Measurements from ENCODE around the gene KRTAP5-10.
"Not testable (repeated sequence)": the region's sequence is repeated elsewhere in the genome, so short reads cannot be mapped to it uniquely, and the experiment has no call there.

The KRTAP5-10 gene

GRCh38 chr11:71565263-71565662 is at the start of gene KRTAP5-10:
TSS of gene KRTAP5-10 (plus strand) at chr11:71565563. CDS start at chr11:71565588, 25 bp downstream.
- no peak for DNase-seq (ENCODE audit: low spot score)

GRCh38 chr11:71518506-71519471 is 46.6 kb upstream of the KRTAP5-10 start:
- no peak for DNase-seq (ENCODE audit: low spot score)

GRCh38 chr11:71519546-71519945 is 45.8 kb upstream of the KRTAP5-10 start:
- DNase-seq (ENCODE audit: low spot score): no peak

- DNase-seq (ENCODE audit: low spot score): no peak
These were observed 40.0 kb upstream of the KRTAP5-10 start for GRCh38 chr11:71525188-71525937.

- DNase-seq (ENCODE audit: low spot score): no peak
These were observed 39.3 kb upstream of the KRTAP5-10 start for GRCh38 chr11:71525938-71526495.

- DNase-seq (ENCODE audit: low spot score): not testable (repeated sequence)
These were observed 38.4 kb upstream of the KRTAP5-10 start, which contains the start of gene KRTAP5-7 for GRCh38 chr11:71526796-71527575. TSS of gene KRTAP5-7 (plus strand) at chr11:71527267. CDS start at chr11:71527301, 34 bp downstream.

GRCh38 chr11:71527576-71528210 is 37.7 kb upstream of the KRTAP5-10 start:
- DNase-seq (ENCODE audit: low spot score): no peak

- no peak for DNase-seq (ENCODE audit: low spot score)
These were observed 34.8 kb upstream of the KRTAP5-10 start for GRCh38 chr11:71530602-71531001.

- DNase-seq (ENCODE audit: low spot score): no peak
These were observed 33.2 kb upstream of the KRTAP5-10 start for GRCh38 chr11:71532036-71532610.

- not testable (repeated sequence) for DNase-seq (ENCODE audit: low spot score)
These were observed 30.4 kb upstream of the KRTAP5-10 start for GRCh38 chr11:71534711-71535608.

GRCh38 chr11:71535825-71536224 is 29.5 kb upstream of the KRTAP5-10 start:
- no peak for DNase-seq (ENCODE audit: low spot score)

GRCh38 chr11:71537537-71537936 is 27.8 kb upstream of the KRTAP5-10 start:
- no peak for DNase-seq (ENCODE audit: low spot score)

- not testable (repeated sequence) for DNase-seq (ENCODE audit: low spot score)
These were observed 27.2 kb upstream of the KRTAP5-10 start, which contains the start of gene KRTAP5-8 for GRCh38 chr11:71537977-71538665. TSS of gene KRTAP5-8 (plus strand) at chr11:71538025. CDS start at chr11:71538056, 31 bp downstream.

GRCh38 chr11:71538666-71538990 is 26.7 kb upstream of the KRTAP5-10 start:
- no peak for DNase-seq (ENCODE audit: low spot score)

GRCh38 chr11:71539017-71539416 is 26.3 kb upstream of the KRTAP5-10 start:
- no peak for DNase-seq (ENCODE audit: low spot score)

- not testable (repeated sequence) for DNase-seq (ENCODE audit: low spot score)
These were observed 25.4 kb upstream of the KRTAP5-10 start for GRCh38 chr11:71539971-71540370.

GRCh38 chr11:71540521-71541304 is 24.6 kb upstream of the KRTAP5-10 start:
- DNase-seq (ENCODE audit: low spot score): not testable (repeated sequence)

GRCh38 chr11:71542382-71542781 is 23.0 kb upstream of the KRTAP5-10 start:
- no peak for DNase-seq (ENCODE audit: low spot score)
